HepG2 (cell line): ENCODE measurements around the gene RAB3D. TPM values are rescaled to one million over a fixed set of nuclear protein-coding genes. Genes with fewer than 3 reads are reported as not detected.

ENCODE experiments used
- ATAC-seq: fragments of 200-7000 bp; cut with Tn5 transposase; 3 replicates; pipeline ENCODE4 v1.9.1; 2020; ENCODE audit warnings: mild to moderate bottlenecking, moderate library complexity
- BruUV-seq: library from RNA; stranded (reverse); fragments of 400-500 nt; replicated peaks from 2 replicates; lab custom pipeline; 2021; lab: Mats Ljungman, UMichigan
- CTCF ChIA-PET: fragments of 300-600 bp; formaldehyde crosslinking; extraction: SDS; loops from one replicate; lab custom pipeline; 2021; ENCODE audit warnings: low total read pairs, inconsistent platforms, low intra/inter-chr PET ratio; lab: Yijun Ruan, JAX
- POLR2A ChIA-PET: fragments of 350-600 bp; sonication (Branson Sonifier 250); formaldehyde crosslinking; loops from one replicate; lab custom pipeline; 2020; ENCODE audit warnings: antibody characterized with exemption, inconsistent platforms; lab: Yijun Ruan, JAX
- DNase-seq: peaks from one replicate; pipeline ENCODE4 v3.0.0-alpha.2; 2015; ENCODE audit warnings: low spot score
- FAIRE-seq: peaks from 3 replicates; lab custom pipeline; 2011; peaks lifted over from hg19 to GRCh38; lab: Jason Lieb, UNC
- H2AFZ ChIP-seq: one replicate; pipeline ENCODE4 v1.6.1; 2011; ENCODE audit warnings: low read length, inconsistent platforms
- H3K27ac ChIP-seq: fragments of 300-600 bp; 3 replicates; pipeline ENCODE4 v1.8.0; 2011; ENCODE audit warnings: mixed run types, mild to moderate bottlenecking, mixed read lengths, low read length, inconsistent platforms; ENCODE audit not compliant: insufficient read depth; ENCODE audit errors: extremely low read length
- H3K27me3 ChIP-seq, 2 experiments: fragments of 200-600 bp in 1 of 2; 2 replicates in 1 of 2; 3 replicates in 1 of 2; pipeline versions ENCODE4 v1.6.0 to v1.8.0; 2011; ENCODE audit warnings: low read length in 2 of 2, mild to moderate bottlenecking in 2 of 2, moderate library complexity in 2 of 2, inconsistent platforms in 1 of 2; ENCODE audit not compliant: insufficient read depth in 2 of 2, control insufficient read depth in 1 of 2
- H3K36me3 ChIP-seq, 2 experiments: fragments of 200-600 bp in 1 of 2; replicated peaks in 1 of 2; 2 replicates in 1 of 2; 3 replicates in 1 of 2; pipeline versions ENCODE4 v1.5.1 to v1.8.0; 2011; ENCODE audit warnings: low read length in 2 of 2, inconsistent platforms in 1 of 2; ENCODE audit not compliant: insufficient read depth in 2 of 2, control insufficient read depth in 1 of 2
- H3K4me1 ChIP-seq: 2 replicates; pipeline ENCODE4 v1.5.1; 2012; ENCODE audit warnings: low read length, inconsistent platforms; ENCODE audit not compliant: insufficient read depth
- H3K4me2 ChIP-seq: 2 replicates; pipeline ENCODE4 v1.6.0; 2011; ENCODE audit warnings: low read depth, low read length, inconsistent platforms
- H3K4me3 ChIP-seq, 3 experiments: fragments of 200-600 bp in 1 of 3; sonication (generic), shearing (Covaris generic) in 1 of 3; replicated peaks in 1 of 3; 2 replicates each; pipeline ENCODE4 v1.5.1; 2011 to 2016; ENCODE audit warnings: low read length in 3 of 3, inconsistent platforms in 2 of 3, low read depth in 2 of 3, mild to moderate bottlenecking in 2 of 3, control low read depth in 1 of 3, mixed read lengths in 1 of 3; ENCODE audit not compliant: insufficient read depth in 1 of 3
- H3K79me2 ChIP-seq: one replicate; pipeline ENCODE4 v1.6.1; 2011; ENCODE audit warnings: low read length, inconsistent platforms; ENCODE audit not compliant: insufficient read depth
- H3K9ac ChIP-seq: 2 replicates; pipeline ENCODE4 v1.6.0; 2011; ENCODE audit warnings: mild to moderate bottlenecking, low read depth, low read length, inconsistent platforms; ENCODE audit not compliant: insufficient read depth
- H3K9me3 ChIP-seq: 2 replicates; pipeline ENCODE4 v1.5.1; 2012; ENCODE audit warnings: mild to moderate bottlenecking, low read length
- H4K20me1 ChIP-seq: 2 replicates; pipeline ENCODE4 v1.6.0; 2011; ENCODE audit warnings: inconsistent platforms, mild to moderate bottlenecking, low read length, moderate library complexity; ENCODE audit not compliant: insufficient read depth
- CENPBD1 ChIP-seq: sonication (generic); formaldehyde crosslinking; IDR thresholded peaks from 2 replicates; pipeline ENCODE4 v1.8.0; 2022; ENCODE audit warnings: missing genetic modification reagents, low read depth, mild to moderate bottlenecking, borderline replicate concordance
- DMTF1 ChIP-seq: sonication (generic); formaldehyde crosslinking; IDR thresholded peaks from 2 replicates; pipeline ENCODE4 v1.4.0; 2020; ENCODE audit warnings: mild to moderate bottlenecking, missing genetic modification reagents
- EEA1 ChIP-seq: sonication (generic); formaldehyde crosslinking; IDR thresholded peaks from 2 replicates; pipeline ENCODE4 v1.5.1; 2020; ENCODE audit warnings: mild to moderate bottlenecking, missing genetic modification reagents, borderline replicate concordance
- GATA4 ChIP-seq: sonication (generic); IDR thresholded peaks from 2 replicates; pipeline ENCODE4 v1.6.1; 2016; ENCODE audit warnings: antibody characterized with exemption, low read depth, borderline replicate concordance
- HIC2 ChIP-seq: sonication (generic); formaldehyde crosslinking; IDR thresholded peaks from 2 replicates; pipeline ENCODE4 v1.9.0; 2022; ENCODE audit warnings: low read depth, missing genetic modification reagents
- KDM2A ChIP-seq: sonication (generic); formaldehyde crosslinking; IDR thresholded peaks from 2 replicates; pipeline ENCODE4 v1.4.0; 2020; ENCODE audit warnings: low read depth, missing genetic modification reagents, borderline replicate concordance
- MAZ ChIP-seq, 2 experiments: sonication (generic) in 1 of 2; formaldehyde crosslinking in 1 of 2; IDR thresholded peaks; 2 replicates each; pipeline versions ENCODE4 v1.5.0 to v1.6.1; 2012 to 2020; ENCODE audit warnings: low read depth in 2 of 2, mild to moderate bottlenecking in 2 of 2, borderline replicate concordance in 1 of 2, improper control_type of control experiment in 1 of 2, low read length in 1 of 2, missing genetic modification reagents in 1 of 2, moderate library complexity in 1 of 2
- MIER3 ChIP-seq: IDR thresholded peaks from 2 replicates; pipeline ENCODE4 v1.6.1; 2016; ENCODE audit warnings: missing compliant biosample characterization, borderline replicate concordance
- NFE2L2 ChIP-seq: fragments of 150-350 bp; IDR thresholded peaks from 2 replicates; pipeline ENCODE4 v1.6.1; 2014; ENCODE audit warnings: low read length
- RBFOX2 ChIP-seq: fragments of 200-400 bp; formaldehyde crosslinking; IDR thresholded peaks from 2 replicates; pipeline ENCODE4 v1.6.1; 2017; ENCODE audit warnings: low read depth, mild to moderate bottlenecking, low read length
- ZBTB26 ChIP-seq: IDR thresholded peaks from 2 replicates; pipeline ENCODE4 v1.6.1; 2016; ENCODE audit warnings: missing compliant biosample characterization, missing genetic modification reagents, borderline replicate concordance
- ZNF207 ChIP-seq: fragments of 450-650 bp; IDR thresholded peaks from 2 replicates; pipeline ENCODE4 v1.6.1; 2016; ENCODE audit warnings: antibody characterized with exemption, borderline replicate concordance
- ZNF337 ChIP-seq: sonication (generic); formaldehyde crosslinking; IDR thresholded peaks from 2 replicates; pipeline ENCODE4 v1.5.1; 2020; ENCODE audit warnings: missing genetic modification reagents, low read depth, mild to moderate bottlenecking, borderline replicate concordance
- ZNF44 ChIP-seq: sonication (generic); formaldehyde crosslinking; IDR thresholded peaks from 2 replicates; pipeline ENCODE4 v1.5.1; 2020; ENCODE audit warnings: mild to moderate bottlenecking, missing genetic modification reagents
- ZNF580 ChIP-seq: IDR thresholded peaks from 2 replicates; pipeline ENCODE4 v1.6.1; 2016; ENCODE audit warnings: low read depth, borderline replicate concordance
- ZNF644 ChIP-seq: IDR thresholded peaks from 2 replicates; pipeline ENCODE4 v1.6.1; 2016; ENCODE audit warnings: low read depth
- ZNF670 ChIP-seq: sonication (generic); formaldehyde crosslinking; IDR thresholded peaks from 2 replicates; pipeline ENCODE4 v1.8.0; 2022; ENCODE audit warnings: mild to moderate bottlenecking, missing genetic modification reagents, borderline replicate concordance
- ZNF720 ChIP-seq: sonication (generic); formaldehyde crosslinking; IDR thresholded peaks from 2 replicates; pipeline ENCODE4 v1.4.0; 2020; ENCODE audit warnings: missing genetic modification reagents
- ZSCAN29 ChIP-seq: sonication (generic); formaldehyde crosslinking; conservative IDR thresholded peaks from 2 replicates; pipeline ENCODE4 v1.4.0; 2020; ENCODE audit warnings: mild to moderate bottlenecking, missing genetic modification reagents
- WGBS: methylation state at CpG from one replicate; pipeline ENCODE4 v1.1.6; 2017; ENCODE audit warnings: low lambda C conversion rate; 5-methylcytosine and 5-hydroxymethylcytosine counted together
- in situ Hi-C: cut with HindIII; loops from 2 replicates; pipeline ENCODE4 v1.10.0; 2017; ENCODE audit warnings: low pct_unique_long_range_greater_than_20kb; ENCODE audit not compliant: extremely low pct_ligation_motif_present
- intact Hi-C: fragments of 100-400 bp; cut with micrococcal nuclease; formaldehyde crosslinking; loops from one replicate; pipeline ENCODE4 v1.10.0; 2022; ENCODE audit not compliant: unreplicated experiment
- polyA plus RNA-seq, 8 experiments: library from polyadenylated mRNA; depleted of rRNA in 3 of 8; stranded (reverse) in 7 of 8; unstranded in 1 of 8; fragments of >200 nt; fragmentation: Illumina TruSeq in 4 of 8; extraction: Trizol in 4 of 8; gene quantifications; 2 replicates each; pipeline versions ENCODE4 v1.2.1 to v1.2.3, GENCODE V29; 2011 to 2016; ENCODE audit warnings: low read depth in 4 of 8, missing spikeins in 1 of 8, mixed read lengths in 1 of 8; ENCODE audit not compliant: insufficient read depth in 1 of 8
- total RNA-seq, 5 experiments: library from RNA; depleted of rRNA; stranded (reverse); fragments of >200 nt; fragmentation: Illumina TruSeq; extraction: Trizol; gene quantifications; 2 replicates each; pipeline ENCODE4 v1.2.3, GENCODE V29; 2016; ENCODE audit warnings: low read depth in 1 of 5

RAB3D gene
- total and polyA plus RNA-seq, 2 of the 13 experiments (the other 11 are each of a cell fraction or from before 2014, with no cell fraction given), result 2.0 to 16.1 TPM

- no peak for ATAC-seq
- no peaks in the 10 kb centered on the region for H3K9me3 ChIP-seq
- in situ Hi-C loops, result no loop called here
- POLR2A ChIA-PET, result no interaction called here
- TF ChIP-seq ZSCAN29 (CRISPR knock-in tag) (no peak), DMTF1 (CRISPR knock-in tag) (no peak), CENPBD1 (CRISPR knock-in tag) (no peak), GATA4 (no peak), ZNF670 (no peak), ZBTB26 (CRISPR knock-in tag) (no peak), KDM2A (CRISPR knock-in tag) (no peak), ZNF337 (CRISPR knock-in tag) (no peak), ZNF44 (no peak), RBFOX2 (no peak), EEA1 (no peak), MIER3 (CRISPR knock-in tag) (no peak), ZNF644 (CRISPR knock-in tag) (no peak), NFE2L2 (no peak), ZNF580 (CRISPR knock-in tag) (no peak), MAZ (IDR thresholded peaks at IDR 0.05; ENCODE audit: borderline replicate concordance, low read depth, low read length) (no peak), MAZ (CRISPR knock-in tag; IDR thresholded peaks at IDR 0.05; ENCODE audit: low read depth) (no peak), ZNF207 (no peak), ZNF720 (CRISPR knock-in tag) (no peak), HIC2 (CRISPR knock-in tag) (no peak)
- TF ChIP-seq, all 625 proteins: peak for 0
- Histone ChIP-seq H3K9ac (no peak overlapping the region), H3K27ac (no peak overlapping the region), H4K20me1 (no peaks in the 10 kb centered on the region), H3K36me3 (no peaks in the 10 kb centered on the region), H3K4me2 (no peak overlapping the region), H3K4me1 (peaks cover 51% of the 10 kb centered on the region), H2AFZ (no peak overlapping the region), H3K4me3 (no peak overlapping the region), H3K27me3 (peaks cover 0 to 7% of the 10 kb centered on the region in 2 experiments; a peak in 1 of 5 replicates), H3K79me2 (no peaks in the 10 kb centered on the region)
- intact Hi-C loops, result loop anchor here (10.0 kb wide), 1 partner anchor 153 kb away; no protein-coding TSS in a partner anchor
- FAIRE-seq, result no peak
- no TSS peak for BruUV-seq
- no peak for DNase-seq
- WGBS, result 58% methylated on average over 7 of the region's 7 CpGs
- CTCF ChIA-PET, result no interaction called here
These were observed 48.0 kb downstream of the RAB3D start for GRCh38 chr19:11291415-11291814.
